Measurements from ENCODE around the gene NIFK.

DNA sequence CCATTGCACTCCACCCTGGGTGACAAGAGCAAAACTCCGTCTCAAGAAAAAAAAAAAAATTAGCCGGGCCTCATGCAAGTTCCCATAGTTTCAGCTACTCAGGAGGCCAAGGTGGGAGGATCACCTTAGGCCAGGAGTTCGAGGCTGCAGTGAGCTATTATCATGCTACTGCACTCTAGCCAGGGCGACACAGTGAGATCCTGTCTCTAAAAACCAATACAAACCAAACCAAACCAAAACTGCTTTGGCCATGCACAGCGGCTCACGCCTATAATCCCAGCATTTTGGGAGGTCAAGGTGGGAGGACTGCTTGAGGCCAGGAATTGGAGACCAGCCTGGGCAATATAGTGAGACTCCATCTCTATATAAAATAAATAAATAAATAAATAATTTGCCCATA lies 19.1 kb downstream of the NIFK start:
- TF ChIP-seq, protein P1, sequence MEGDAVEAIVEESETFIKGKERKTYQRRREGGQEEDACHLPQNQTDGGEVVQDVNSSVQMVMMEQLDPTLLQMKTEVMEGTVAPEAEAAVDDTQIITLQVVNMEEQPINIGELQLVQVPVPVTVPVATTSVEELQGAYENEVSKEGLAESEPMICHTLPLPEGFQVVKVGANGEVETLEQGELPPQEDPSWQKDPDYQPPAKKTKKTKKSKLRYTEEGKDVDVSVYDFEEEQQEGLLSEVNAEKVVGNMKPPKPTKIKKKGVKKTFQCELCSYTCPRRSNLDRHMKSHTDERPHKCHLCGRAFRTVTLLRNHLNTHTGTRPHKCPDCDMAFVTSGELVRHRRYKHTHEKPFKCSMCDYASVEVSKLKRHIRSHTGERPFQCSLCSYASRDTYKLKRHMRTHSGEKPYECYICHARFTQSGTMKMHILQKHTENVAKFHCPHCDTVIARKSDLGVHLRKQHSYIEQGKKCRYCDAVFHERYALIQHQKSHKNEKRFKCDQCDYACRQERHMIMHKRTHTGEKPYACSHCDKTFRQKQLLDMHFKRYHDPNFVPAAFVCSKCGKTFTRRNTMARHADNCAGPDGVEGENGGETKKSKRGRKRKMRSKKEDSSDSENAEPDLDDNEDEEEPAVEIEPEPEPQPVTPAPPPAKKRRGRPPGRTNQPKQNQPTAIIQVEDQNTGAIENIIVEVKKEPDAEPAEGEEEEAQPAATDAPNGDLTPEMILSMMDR (IDR thresholded peaks at IDR 0.05): no peak
- TF ChIP-seq POLR2A (IDR thresholded peaks at IDR 0.05): no peak
- TF ChIP-seq POLR2AphosphoS5 (IDR thresholded peaks at IDR 0.05): no peak

Measured in transverse colon (tissue), 4 donors.